ENCODE data around the gene LMAN1. TPM values are rescaled to one million over a fixed set of nuclear protein-coding genes. Genes with fewer than 3 reads are reported as not detected.

Gene LMAN1
- total RNA-seq, 4 donors from 2014 or later: 61.5 to 83.7 (median 69.8) TPM

- no peaks in the 10 kb centered on the region for H3K9me3 ChIP-seq
- peaks cover 0 to 81% (median 16%) of the 10 kb centered on the region in 3 donors for H3K36me3 ChIP-seq
- peaks cover 0 to 14% (median 4%) of the 10 kb centered on the region in 4 donors for H3K4me1 ChIP-seq
- H3K4me3 ChIP-seq: no peak overlapping the region
- H3K27me3 ChIP-seq: no peaks in the 10 kb centered on the region
- WGBS, 2 donors: 84 to 87% methylated on average over 3 of the region's 3 CpGs
- DNase-seq (ENCODE audit: low spot score in 2 of 2): no peak
- no peak for TF ChIP-seq CTCF (IDR thresholded peaks at IDR 0.05)
- TF ChIP-seq EP300 (IDR thresholded peaks at IDR 0.05): no peak
- TF ChIP-seq POLR2A (IDR thresholded peaks at IDR 0.05): no peak
- no peak overlapping the region for H3K27ac ChIP-seq
Measured at GRCh38 chr18:59352250-59352855, 6.7 kb downstream of the LMAN1 start.

- WGBS, 2 donors: 98% methylated on average over 4 of the region's 4 CpGs
- H3K27ac ChIP-seq: no peak overlapping the region
- H3K9me3 ChIP-seq: peaks cover 0 to 22% (median under 1%) of the 10 kb centered on the region in 4 donors
- no peaks in the 10 kb centered on the region for H3K4me1 ChIP-seq
- no peak overlapping the region for H3K4me3 ChIP-seq
- H3K27me3 ChIP-seq: no peaks in the 10 kb centered on the region
- no peak for DNase-seq (ENCODE audit: low spot score in 2 of 2)
- H3K36me3 ChIP-seq: peaks cover 0 to 100% (median 16%) of the 10 kb centered on the region in 3 donors
- no peak for TF ChIP-seq POLR2A (IDR thresholded peaks at IDR 0.05)
- no peak for TF ChIP-seq EP300 (IDR thresholded peaks at IDR 0.05)
- no peak for TF ChIP-seq CTCF (IDR thresholded peaks at IDR 0.05)
Measured at GRCh38 chr18:59345556-59345955, 13.5 kb downstream of the LMAN1 start.

GRCh38 chr18:59344996-59345395 is 14.1 kb downstream of the LMAN1 start:
- TF ChIP-seq CTCF (IDR thresholded peaks at IDR 0.05) (no peak), EP300 (IDR thresholded peaks at IDR 0.05) (no peak), POLR2A (IDR thresholded peaks at IDR 0.05) (no peak)
- no peak for DNase-seq (ENCODE audit: low spot score in 2 of 2)
- Histone ChIP-seq H3K27ac (no peak overlapping the region), H3K4me3 (no peak overlapping the region), H3K27me3 (no peaks in the 10 kb centered on the region), H3K36me3 (peaks cover 3 to 100% (median 16%) of the 10 kb centered on the region in 3 donors), H3K9me3 (peaks cover 0 to 28% (median 2%) of the 10 kb centered on the region in 4 donors), H3K4me1 (no peaks in the 10 kb centered on the region)
- WGBS, 2 donors: 0 to 4% methylated on average over 1 of the region's 1 CpG

- TF ChIP-seq POLR2A (IDR thresholded peaks at IDR 0.05): no peak
- peaks cover 3 to 100% (median 26%) of the 10 kb centered on the region in 3 donors for H3K36me3 ChIP-seq
- H3K4me3 ChIP-seq: no peak overlapping the region
Measured at GRCh38 chr18:59343926-59344325, 15.1 kb downstream of the LMAN1 start.

GRCh38 chr18:59340817-59341216 is 18.2 kb downstream of the LMAN1 start:
- Histone ChIP-seq H3K4me1 (no peaks in the 10 kb centered on the region), H3K27me3 (no peaks in the 10 kb centered on the region), H3K36me3 (peaks cover 3 to 100% (median 29%) of the 10 kb centered on the region in 3 donors), H3K27ac (no peak overlapping the region), H3K4me3 (no peak overlapping the region), H3K9me3 (peaks cover 0 to 33% (median 3%) of the 10 kb centered on the region in 4 donors)
- no peak for TF ChIP-seq CTCF (IDR thresholded peaks at IDR 0.05)
- no peak for TF ChIP-seq POLR2A (IDR thresholded peaks at IDR 0.05)
- no peak for TF ChIP-seq EP300 (IDR thresholded peaks at IDR 0.05)
- DNase-seq (ENCODE audit: low spot score in 2 of 2): no peak

More at GRCh38 chr18:59343926-59344325, 15.1 kb downstream of the LMAN1 start:
- DNase-seq (ENCODE audit: low spot score in 2 of 2): no peak
- no peaks in the 10 kb centered on the region for H3K27me3 ChIP-seq
- H3K27ac ChIP-seq: no peak overlapping the region
- H3K4me1 ChIP-seq: no peaks in the 10 kb centered on the region
- H3K9me3 ChIP-seq: peaks cover 0 to 33% (median 3%) of the 10 kb centered on the region in 4 donors
- WGBS, 2 donors: 95 to 97% methylated on average over 2 of the region's 2 CpGs

All from tibial nerve (tissue), 4 donors.